Measurements from ENCODE around the gene ALG11. TPM values are rescaled to one million over a fixed set of nuclear protein-coding genes. Genes with fewer than 3 reads are reported as not detected.
"Not testable (repeated sequence)": the region's sequence is repeated elsewhere in the genome, so short reads cannot be mapped to it uniquely, and the experiment has no call there.

Gene ALG11
- total RNA-seq, 1 experiment from 2014 or later: 14.8 TPM

- in situ Hi-C loops (cut with HindIII; ENCODE audit: low sequenced_read_pairs): no loop called here
- DNase-seq (ENCODE audit: low spot score): no peak
Observed at GRCh38 chr13:52024481-52024880, 12.3 kb downstream of the ALG11 start, which contains the start of gene UTP14C. TSS of gene UTP14C (plus strand) at chr13:52024691. CDS start at chr13:52028805, 4,114 bp downstream.

GRCh38 chr13:52025475-52026245, 13.5 kb downstream of the ALG11 start:
- in situ Hi-C loops (cut with HindIII; ENCODE audit: low sequenced_read_pairs): no loop called here

GRCh38 chr13:52026246-52026626, 14.0 kb downstream of the ALG11 start:
- in situ Hi-C loops (cut with HindIII; ENCODE audit: low sequenced_read_pairs): no loop called here
- no peak for DNase-seq (ENCODE audit: low spot score)

More at GRCh38 chr13:52025475-52026245, 13.5 kb downstream of the ALG11 start:
- DNase-seq (ENCODE audit: low spot score): no peak

GRCh38 chr13:52027832-52028231, 15.6 kb downstream of the ALG11 start:
- in situ Hi-C loops (cut with HindIII; ENCODE audit: low sequenced_read_pairs): no loop called here

GRCh38 chr13:52029569-52029968, 17.4 kb downstream of the ALG11 start:
- no peak for DNase-seq (ENCODE audit: low spot score)
- in situ Hi-C loops (cut with HindIII; ENCODE audit: low sequenced_read_pairs): no loop called here

More at GRCh38 chr13:52027832-52028231, 15.6 kb downstream of the ALG11 start:
- no peak for DNase-seq (ENCODE audit: low spot score)

GRCh38 chr13:52030401-52030800, 18.2 kb downstream of the ALG11 start:
- in situ Hi-C loops (cut with HindIII; ENCODE audit: low sequenced_read_pairs); DNase-seq (ENCODE audit: low spot score): not testable (repeated sequence)

- in situ Hi-C loops (cut with HindIII; ENCODE audit: low sequenced_read_pairs): no loop called here
Observed at GRCh38 chr13:52033039-52033438, 20.8 kb downstream of the ALG11 start.

GRCh38 chr13:52034616-52035226, 22.5 kb downstream of the ALG11 start:
- no peak for DNase-seq (ENCODE audit: low spot score)
- in situ Hi-C loops (cut with HindIII; ENCODE audit: low sequenced_read_pairs): no loop called here

More at GRCh38 chr13:52033039-52033438, 20.8 kb downstream of the ALG11 start:
- no peak for DNase-seq (ENCODE audit: low spot score)

GRCh38 chr13:52036037-52036436, 23.8 kb downstream of the ALG11 start:
- DNase-seq (ENCODE audit: low spot score): no peak
- in situ Hi-C loops (cut with HindIII; ENCODE audit: low sequenced_read_pairs): no loop called here

- in situ Hi-C loops (cut with HindIII; ENCODE audit: low sequenced_read_pairs): no loop called here
Observed at GRCh38 chr13:52043675-52044074, 31.5 kb downstream of the ALG11 start.

GRCh38 chr13:52047463-52047862, 35.3 kb downstream of the ALG11 start:
- no peak for DNase-seq (ENCODE audit: low spot score)
- in situ Hi-C loops (cut with HindIII; ENCODE audit: low sequenced_read_pairs): no loop called here

More at GRCh38 chr13:52043675-52044074, 31.5 kb downstream of the ALG11 start:
- DNase-seq (ENCODE audit: low spot score): no peak

GRCh38 chr13:52048516-52048915, 36.3 kb downstream of the ALG11 start:
- DNase-seq (ENCODE audit: low spot score): no peak
- in situ Hi-C loops (cut with HindIII; ENCODE audit: low sequenced_read_pairs): no loop called here

- DNase-seq (ENCODE audit: low spot score): no peak
- in situ Hi-C loops (cut with HindIII; ENCODE audit: low sequenced_read_pairs): no loop called here
Observed at GRCh38 chr13:52051400-52051799, 39.2 kb downstream of the ALG11 start.

- in situ Hi-C loops (cut with HindIII; ENCODE audit: low sequenced_read_pairs): no loop called here
- no peak for DNase-seq (ENCODE audit: low spot score)
Observed at GRCh38 chr13:52053460-52053859, 41.3 kb downstream of the ALG11 start.

- DNase-seq (ENCODE audit: low spot score); in situ Hi-C loops (cut with HindIII; ENCODE audit: low sequenced_read_pairs): not testable (repeated sequence)
Observed at GRCh38 chr13:52061064-52061463, 48.9 kb downstream of the ALG11 start.

GRCh38 chr13:52061587-52061986, 49.4 kb downstream of the ALG11 start:
- no peak for DNase-seq (ENCODE audit: low spot score)
- in situ Hi-C loops (cut with HindIII; ENCODE audit: low sequenced_read_pairs): no loop called here

GRCh38 chr13:52067237-52067636, 55.0 kb downstream of the ALG11 start:
- DNase-seq (ENCODE audit: low spot score): no peak
- in situ Hi-C loops (cut with HindIII; ENCODE audit: low sequenced_read_pairs): no loop called here

GRCh38 chr13:52070929-52071523, 58.8 kb downstream of the ALG11 start:
- in situ Hi-C loops (cut with HindIII; ENCODE audit: low sequenced_read_pairs): no loop called here
- no peak for DNase-seq (ENCODE audit: low spot score)
